ENCODE measurements around the gene MRPL20.

DNA sequence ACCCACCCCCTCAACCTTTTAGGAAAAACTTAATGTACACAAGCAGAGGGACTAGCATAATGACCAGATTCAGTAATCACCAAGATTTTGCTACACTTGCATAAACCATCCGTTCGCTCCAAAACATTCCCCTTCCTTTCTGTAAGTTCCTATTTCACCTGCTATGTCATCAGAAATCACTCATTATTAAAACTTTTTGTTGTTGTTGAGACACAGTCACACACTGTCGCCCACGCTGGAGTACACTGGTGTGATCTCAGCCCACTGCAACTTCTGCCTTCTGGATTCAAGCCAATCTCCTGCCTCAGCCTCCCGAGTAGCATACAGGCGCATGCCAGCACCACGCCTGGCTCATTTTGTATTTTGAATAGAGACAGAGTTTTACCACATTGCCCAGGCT, 3.4 kb downstream of the MRPL20 start:
- TF ChIP-seq, protein P1, sequence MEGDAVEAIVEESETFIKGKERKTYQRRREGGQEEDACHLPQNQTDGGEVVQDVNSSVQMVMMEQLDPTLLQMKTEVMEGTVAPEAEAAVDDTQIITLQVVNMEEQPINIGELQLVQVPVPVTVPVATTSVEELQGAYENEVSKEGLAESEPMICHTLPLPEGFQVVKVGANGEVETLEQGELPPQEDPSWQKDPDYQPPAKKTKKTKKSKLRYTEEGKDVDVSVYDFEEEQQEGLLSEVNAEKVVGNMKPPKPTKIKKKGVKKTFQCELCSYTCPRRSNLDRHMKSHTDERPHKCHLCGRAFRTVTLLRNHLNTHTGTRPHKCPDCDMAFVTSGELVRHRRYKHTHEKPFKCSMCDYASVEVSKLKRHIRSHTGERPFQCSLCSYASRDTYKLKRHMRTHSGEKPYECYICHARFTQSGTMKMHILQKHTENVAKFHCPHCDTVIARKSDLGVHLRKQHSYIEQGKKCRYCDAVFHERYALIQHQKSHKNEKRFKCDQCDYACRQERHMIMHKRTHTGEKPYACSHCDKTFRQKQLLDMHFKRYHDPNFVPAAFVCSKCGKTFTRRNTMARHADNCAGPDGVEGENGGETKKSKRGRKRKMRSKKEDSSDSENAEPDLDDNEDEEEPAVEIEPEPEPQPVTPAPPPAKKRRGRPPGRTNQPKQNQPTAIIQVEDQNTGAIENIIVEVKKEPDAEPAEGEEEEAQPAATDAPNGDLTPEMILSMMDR (conservative IDR thresholded peaks at IDR 0.05), result no peak
- TF ChIP-seq EZH2 (IDR thresholded peaks at IDR 0.05; ENCODE audit: low read depth), result no peak

All from PC-9 (cell line).